GM12875 (cell line): ENCODE data around the gene IGSF9.

Source experiments
- H3K4me3 ChIP-seq: one replicate; pipeline ENCODE4 v1.5.1; 2011; ENCODE audit warnings: low read depth, low read length, control low read depth
- CTCF ChIP-seq: IDR thresholded peaks from 2 replicates; pipeline ENCODE4 v1.5.1; 2011; ENCODE audit warnings: low read depth, mild to moderate bottlenecking, control low read depth, inconsistent platforms, low read length, moderate library complexity, borderline replicate concordance; ENCODE audit not compliant: insufficient read depth

Gene IGSF9

GRCh38 chr1:159946242-159947187, 1.1 kb upstream of the IGSF9 start:
- no peak for TF ChIP-seq CTCF
- H3K4me3 ChIP-seq = no peak overlapping the region

- H3K4me3 ChIP-seq = no peak overlapping the region
- no peak for TF ChIP-seq CTCF
Measured at GRCh38 chr1:159944623-159945455, 574 bp downstream of the IGSF9 start.

GRCh38 chr1:159943908-159944622, 1.3 kb downstream of the IGSF9 start:
- no peak overlapping the region for H3K4me3 ChIP-seq
- TF ChIP-seq CTCF = no peak

GRCh38 chr1:159943278-159943640, 2.2 kb downstream of the IGSF9 start:
- no peak for TF ChIP-seq CTCF
- H3K4me3 ChIP-seq = no peak overlapping the region

GRCh38 chr1:159942632-159943277, 2.7 kb downstream of the IGSF9 start:
- no peak for TF ChIP-seq CTCF
- no peak overlapping the region for H3K4me3 ChIP-seq
